ENCODE data around the gene TNFRSF14. TPM values are rescaled to one million over a fixed set of nuclear protein-coding genes. Genes with fewer than 3 reads are reported as not detected.

TNFRSF14 gene
- total RNA-seq, 1 experiment from 2014 or later = 0.57 TPM

DNA sequence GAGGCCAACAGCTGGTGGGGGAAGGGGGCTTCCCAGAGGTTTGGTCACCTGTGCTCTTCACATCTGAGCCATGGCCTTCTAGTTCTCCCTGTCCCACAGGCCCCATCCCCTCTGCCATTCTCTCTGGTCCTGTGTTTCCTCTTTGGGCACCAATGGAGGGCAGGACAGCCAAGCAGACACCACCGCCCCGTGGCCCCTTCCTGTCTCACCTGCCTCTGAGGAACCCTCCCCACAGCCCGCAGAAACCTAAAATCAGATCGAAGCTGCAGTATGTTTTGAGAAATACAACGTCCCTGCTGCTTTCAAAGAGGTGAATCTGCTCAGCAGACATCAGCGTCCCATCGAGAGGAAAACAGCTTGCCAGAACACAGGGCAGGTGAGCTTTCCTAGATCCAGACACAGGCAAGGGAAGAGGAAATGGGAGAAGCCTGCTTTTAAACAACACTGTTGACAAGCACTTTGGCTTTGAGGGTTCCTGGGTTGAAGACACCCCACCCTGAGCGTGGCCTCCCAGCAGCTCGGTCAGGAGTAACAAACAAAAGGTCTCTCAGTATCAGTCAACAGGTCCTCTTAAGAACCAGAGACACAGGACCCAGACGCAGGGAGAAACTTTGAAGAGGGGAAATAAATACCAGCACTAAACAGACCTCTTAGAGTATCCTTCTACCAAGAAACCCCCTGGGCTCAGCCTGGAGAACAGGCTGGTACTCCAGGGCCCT is 32.1 kb upstream of the TNFRSF14 start:
- Histone ChIP-seq H3K56ac (ENCODE audit: insufficient read length, low read depth, low read length) (no peak overlapping the region), H2BK15ac (ENCODE audit: low read depth, low read length) (no peak overlapping the region), H2AFZ (ENCODE audit: low read length) (no peak overlapping the region), H4K20me1 (ENCODE audit: control insufficient read depth, insufficient read depth, insufficient read length) (no peaks in the 10 kb centered on the region), H3K27ac (ENCODE audit: insufficient read length, low read depth, low read length) (no peak overlapping the region), H3K9me3 (ENCODE audit: control insufficient read depth, low read depth, low read length) (no peaks in the 10 kb centered on the region), H2BK120ac (ENCODE audit: low read depth, low read length, poor library complexity, severe bottlenecking) (no peak overlapping the region), H2BK5ac (ENCODE audit: insufficient read length, low read length) (no peak overlapping the region), H2BK20ac (ENCODE audit: low read depth, low read length, poor library complexity, severe bottlenecking) (no peak overlapping the region), H3K4me2 (ENCODE audit: insufficient read depth, insufficient read length, low read length) (no peak overlapping the region), H3K79me2 (ENCODE audit: insufficient read depth, low read length) (peaks cover 25% of the 10 kb centered on the region; the same call in 1 of the 2 replicates), H3K14ac (ENCODE audit: insufficient read depth, low read length) (no peak overlapping the region), H3K4ac (ENCODE audit: low read depth, low read length) (no peak overlapping the region), H3K4me1 (ENCODE audit: insufficient read depth, low read length) (peaks cover 2% of the 10 kb centered on the region; the same call in 1 of the 2 replicates), H4K91ac (ENCODE audit: insufficient read length, low read depth, low read length) (no peak overlapping the region), H4K5ac (ENCODE audit: insufficient read length, low read depth, low read length) (no peak overlapping the region), H3K18ac (ENCODE audit: insufficient read length, low read depth, low read length) (no peak overlapping the region), H3K23ac (ENCODE audit: insufficient read length, low read depth, low read length) (no peak overlapping the region), H3T11ph (ENCODE audit: low read length) (no peak overlapping the region), H3K79me1 (ENCODE audit: insufficient read depth, low read depth, low read length, poor library complexity, severe bottlenecking) (peaks cover 16% of the 10 kb centered on the region), H2AK5ac (ENCODE audit: insufficient read length, low read length) (no peak overlapping the region), H3K9ac (ENCODE audit: extremely low read depth, insufficient read length, low read length) (no peak overlapping the region), H2BK12ac (ENCODE audit: insufficient read length, low read depth, low read length) (no peak overlapping the region), H4K8ac (replicated peaks; ENCODE audit: insufficient read length, low read depth, low read length) (no peak overlapping the region), H3K27me3 (ENCODE audit: insufficient read depth, low read length) (peaks cover 18% of the 10 kb centered on the region; the same call in 1 of the 2 replicates), H3K23me2 (ENCODE audit: insufficient read length, low read depth, low read length, poor library complexity, severe bottlenecking) (peaks cover 11% of the 10 kb centered on the region)
- WGBS (ENCODE audit: extremely low coverage, insufficient read length, low lambda C conversion rate) = no CpG with 5 or more reads among the region's 10 CpGs
- Mint-ChIP-seq H3K27me3 (ENCODE audit: low read depth) (peaks cover 24% of the 10 kb centered on the region), H3K4me1 (peaks cover 25 to 29% of the 10 kb centered on the region in 2 experiments), H3K27ac (peak overlapping the region in 2 of 3 experiments; percentile 40 to 57; a peak in 2 of 7 replicates), H3K36me3 (ENCODE audit: insufficient read depth in 1 of 3, low read depth in 3 of 3) (peaks cover 19 to 27% (median 19%) of the 10 kb centered on the region in 3 experiments), H3K9me3 (no peaks in the 10 kb centered on the region; a peak in 2 of 5 replicates), H3K4me3 (peak overlapping the region; percentile 89 to 96)
- DNase-seq = no peak
- TF ChIP-seq CTCF (conservative IDR thresholded peaks at IDR 0.05) = no peak
